GM19193 (cell line): Measurements from ENCODE around the gene DNAJC18.

Source experiments
- POLR2A ChIP-seq: IDR thresholded peaks from 4 replicates; pipeline ENCODE4 v1.6.1; 2011; ENCODE audit not compliant: insufficient read depth, insufficient read length; ENCODE audit errors: extremely low read depth

Gene DNAJC18

GRCh38 chr5:139415221-139415861 is 24.0 kb downstream of the DNAJC18 start:
- TF ChIP-seq POLR2A = no peak

GRCh38 chr5:139414581-139415130 is 24.7 kb downstream of the DNAJC18 start:
- no peak for TF ChIP-seq POLR2A

- no peak for TF ChIP-seq POLR2A
Observed at GRCh38 chr5:139413963-139414362, 25.4 kb downstream of the DNAJC18 start.

GRCh38 chr5:139413153-139413552 is 26.2 kb downstream of the DNAJC18 start:
- TF ChIP-seq POLR2A = no peak

GRCh38 chr5:139410993-139411828 is 28.1 kb downstream of the DNAJC18 start:
- TF ChIP-seq POLR2A = no peak

GRCh38 chr5:139410121-139410992 is 29.0 kb downstream of the DNAJC18 start:
- no peak for TF ChIP-seq POLR2A

GRCh38 chr5:139408191-139408590 is 31.1 kb downstream of the DNAJC18 start:
- no peak for TF ChIP-seq POLR2A

- TF ChIP-seq POLR2A = no peak
Observed at GRCh38 chr5:139407517-139407916, 31.8 kb downstream of the DNAJC18 start.

- TF ChIP-seq POLR2A = no peak
Observed at GRCh38 chr5:139406963-139407362, 32.4 kb downstream of the DNAJC18 start.

GRCh38 chr5:139404484-139404840 is 34.9 kb downstream of the DNAJC18 start:
- TF ChIP-seq POLR2A = no peak

- TF ChIP-seq POLR2A = peak; percentile 63
Observed at GRCh38 chr5:139403787-139404483, 35.4 kb downstream of the DNAJC18 start, which contains the start of gene SPATA24. SPATA24 (minus strand) TSS chr5:139404089; CDS start chr5:139404060, 29 bp downstream.

GRCh38 chr5:139403418-139403786 is 35.9 kb downstream of the DNAJC18 start:
- TF ChIP-seq POLR2A = no peak

GRCh38 chr5:139402561-139403158 is 36.7 kb downstream of the DNAJC18 start:
- no peak for TF ChIP-seq POLR2A

GRCh38 chr5:139401546-139401945 is 37.8 kb downstream of the DNAJC18 start:
- no peak for TF ChIP-seq POLR2A
